WTC11 (cell line): Measurements from ENCODE around the gene TIPARP. TPM values are rescaled to one million over a fixed set of nuclear protein-coding genes. Genes with fewer than 3 reads are reported as not detected.

Source experiments
- ATAC-seq: fragments of 200-7000 bp; cut with Tn5 transposase; 2 replicates; pipeline ENCODE4 v1.10.0; 2021; ENCODE audit warnings: mild to moderate bottlenecking, moderate library complexity
- CTCF ChIA-PET: fragments of 300-600 bp; sonication (Branson Sonifier 250); formaldehyde crosslinking; loops from one replicate; lab custom pipeline; 2021; ENCODE audit warnings: antibody characterized with exemption; lab: Charles Lee
- POLR2A ChIA-PET: fragments of 350-600 bp; sonication (Branson Sonifier 250); formaldehyde crosslinking; loops from one replicate; lab custom pipeline; 2021; ENCODE audit warnings: antibody characterized with exemption; lab: Charles Lee
- DNase-seq: peaks from one replicate; pipeline ENCODE4 v3.0.0; 2021; ENCODE audit warnings: low spot score
- H3K27ac Mint-ChIP-seq: 2 replicates; pipeline ENCODE4 v1.8.0; 2021; ENCODE audit warnings: mixed read lengths
- H3K27me3 Mint-ChIP-seq: 2 replicates; pipeline ENCODE4 v1.8.0; 2021; ENCODE audit warnings: low read depth, mild to moderate bottlenecking, moderate library complexity, mixed read lengths
- H3K36me3 Mint-ChIP-seq: 2 replicates; pipeline ENCODE4 v1.8.0; 2021; ENCODE audit warnings: mixed read lengths
- H3K4me1 Mint-ChIP-seq: 2 replicates; pipeline ENCODE4 v1.8.0; 2022; ENCODE audit warnings: mixed read lengths
- H3K4me3 Mint-ChIP-seq: 2 replicates; pipeline ENCODE4 v1.8.0; 2021; ENCODE audit warnings: mild to moderate bottlenecking, moderate library complexity, mixed read lengths
- H3K9me3 Mint-ChIP-seq: 2 replicates; pipeline ENCODE4 v1.8.0; 2021; ENCODE audit warnings: mixed read lengths
- CDX4 ChIP-seq: fragments of 250-450 bp; sonication (Bioruptor Pico); IDR thresholded peaks from 2 replicates; pipeline ENCODE4 v1.9.0; 2021; ENCODE audit warnings: moderate library complexity, mild to moderate bottlenecking, inconsistent platforms, borderline replicate concordance
- ETV6 ChIP-seq: sonication (generic); formaldehyde crosslinking; IDR thresholded peaks from 2 replicates; pipeline ENCODE4 v1.8.1; 2022; ENCODE audit warnings: mild to moderate bottlenecking, missing genetic modification reagents
- FOXP4 ChIP-seq: sonication (generic); formaldehyde crosslinking; IDR thresholded peaks from 2 replicates; pipeline ENCODE4 v1.8.0; 2022; ENCODE audit warnings: mild to moderate bottlenecking, missing genetic modification reagents
- HMGXB4 ChIP-seq: sonication (generic); formaldehyde crosslinking; IDR thresholded peaks from 2 replicates; pipeline ENCODE4 v1.8.1; 2023; ENCODE audit warnings: mild to moderate bottlenecking, moderate library complexity, missing genetic modification reagents
- NFE2L1 ChIP-seq: sonication (generic); formaldehyde crosslinking; IDR thresholded peaks from 2 replicates; pipeline ENCODE4 v1.8.1; 2023; ENCODE audit warnings: missing genetic modification reagents
- NFYB ChIP-seq: sonication (generic); formaldehyde crosslinking; conservative IDR thresholded peaks from 2 replicates; pipeline ENCODE4 v1.8.0; 2022; ENCODE audit warnings: low read depth, missing genetic modification reagents
- NR1H2 ChIP-seq: sonication (generic); formaldehyde crosslinking; IDR thresholded peaks from 2 replicates; pipeline ENCODE4 v1.9.0; 2021; ENCODE audit warnings: mild to moderate bottlenecking, moderate library complexity, missing genetic modification reagents
- OVOL2 ChIP-seq: fragments of 250-450 bp; sonication (Bioruptor Pico); IDR thresholded peaks from 2 replicates; pipeline ENCODE4 v1.9.0; 2021; ENCODE audit warnings: mild to moderate bottlenecking, borderline replicate concordance
- SMAD4 ChIP-seq: sonication (generic); formaldehyde crosslinking; IDR thresholded peaks from 2 replicates; pipeline ENCODE4 v1.8.0; 2022; ENCODE audit warnings: mild to moderate bottlenecking, missing genetic modification reagents
- TEAD1 ChIP-seq: sonication (generic); formaldehyde crosslinking; IDR thresholded peaks from 2 replicates; pipeline ENCODE4 v1.8.0; 2022; ENCODE audit warnings: mild to moderate bottlenecking, missing genetic modification reagents
- ZNF532 ChIP-seq: fragments of 250-450 bp; sonication (Bioruptor Pico); IDR thresholded peaks from 2 replicates; pipeline ENCODE4 v1.9.0; 2021; ENCODE audit warnings: mild to moderate bottlenecking, borderline replicate concordance
- total RNA-seq: library from RNA; stranded (reverse); gene quantifications from 3 replicates; pipeline ENCODE4 v1.2.3, GENCODE V29; 2021
- TF ChIP-seq, protein P1 (sequence below): fragments of 250-450 bp; sonication (Bioruptor Pico); conservative IDR thresholded peaks from 2 replicates; pipeline ENCODE4 v1.9.0; 2021; ENCODE audit warnings: mild to moderate bottlenecking

TIPARP gene
- total RNA-seq, 1 experiment from 2014 or later, result 5.6 TPM

DNA sequence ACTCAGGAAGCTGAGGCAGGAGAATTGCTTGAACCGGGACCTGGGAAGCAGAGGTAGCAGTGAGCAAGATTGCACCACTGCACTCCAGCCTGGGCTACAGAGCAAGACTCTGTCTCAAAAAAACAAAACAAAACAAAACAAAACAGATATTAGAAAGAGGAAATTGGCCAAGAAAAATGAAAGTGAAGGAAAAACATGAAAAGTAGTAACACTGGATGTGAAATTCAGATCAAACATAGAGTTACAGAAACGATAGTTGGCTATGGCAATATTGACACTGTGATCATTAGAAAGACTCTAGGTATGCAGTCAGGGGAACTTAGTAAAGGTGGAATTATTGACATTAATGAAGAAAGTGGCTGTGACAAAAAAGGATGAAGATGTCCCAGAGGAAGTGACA is 13.2 kb upstream of the TIPARP start (continued):
- no peak for TF ChIP-seq HMGXB4 (CRISPR knock-in tag)
- TF ChIP-seq OVOL2 (CRISPR knock-in tag), result no peak
- TF ChIP-seq, all 79 proteins: peak for 0

DNA sequence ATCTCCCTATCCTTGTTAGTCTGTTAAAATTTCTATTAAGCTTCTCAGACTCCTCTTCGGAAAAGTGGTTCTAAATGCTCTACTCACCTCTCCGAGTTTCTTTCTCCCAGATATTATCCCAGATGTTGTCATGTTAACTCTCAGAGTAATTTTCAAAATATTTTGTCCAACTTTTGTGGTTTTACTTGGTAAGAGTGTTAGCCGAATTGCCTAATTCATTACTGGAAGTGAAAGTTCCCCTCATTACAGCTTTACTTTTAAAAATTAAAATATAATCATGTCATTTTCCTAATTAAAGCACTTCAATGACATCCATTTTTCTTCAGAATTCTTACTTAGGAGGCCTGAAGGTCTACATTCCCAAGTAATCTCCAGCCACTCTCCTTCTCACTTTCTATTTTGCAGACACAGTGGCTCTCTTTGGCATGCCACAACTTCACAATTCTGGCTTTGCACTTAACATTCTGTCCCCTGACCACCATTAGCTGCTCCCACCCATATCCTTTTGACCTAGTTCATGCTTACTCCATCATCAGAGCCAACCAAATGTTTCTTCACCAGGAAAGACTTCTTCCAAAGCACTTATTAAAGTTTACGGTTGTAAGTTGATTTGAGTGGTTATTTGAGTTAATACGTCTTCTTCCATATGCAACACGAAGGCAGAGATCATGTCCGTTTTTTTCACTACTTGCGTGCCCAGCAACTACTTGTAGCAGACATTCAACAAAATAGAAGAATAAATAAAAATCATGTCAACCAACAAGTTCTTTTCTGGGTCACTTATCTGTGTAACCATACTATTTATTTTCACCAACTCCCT is 10.2 kb upstream of the TIPARP start:
- ChIA-PET CTCF (interaction anchor here (1.1 kb wide), 1 partner anchor 418 kb away, joined by 4 read pairs; no protein-coding TSS in a partner anchor), POLR2A (no interaction called here)
- H3K36me3 Mint-ChIP-seq, result no peaks in the 10 kb centered on the region
- no peak for TF ChIP-seq NFE2L1 (CRISPR knock-in tag)
- no peak for TF ChIP-seq NR1H2 (CRISPR knock-in tag)
- TF ChIP-seq ZNF532 (CRISPR knock-in tag), result no peak
- no peak for TF ChIP-seq CDX4
- TF ChIP-seq OVOL2 (CRISPR knock-in tag), result no peak
- no peaks in the 10 kb centered on the region for H3K27me3 Mint-ChIP-seq
- DNase-seq (no peak), ATAC-seq (no peak)
- no peak overlapping the region for H3K27ac Mint-ChIP-seq
- H3K9me3 Mint-ChIP-seq, result no peaks in the 10 kb centered on the region
- no peak overlapping the region for H3K4me3 Mint-ChIP-seq
- peaks cover 17% of the 10 kb centered on the region for H3K4me1 Mint-ChIP-seq

GRCh38 chr3:156664831-156665178 is 9.6 kb upstream of the TIPARP start:
- Mint-ChIP-seq H3K27me3 (no peaks in the 10 kb centered on the region), H3K4me1 (peaks cover 17% of the 10 kb centered on the region), H3K9me3 (no peaks in the 10 kb centered on the region), H3K36me3 (no peaks in the 10 kb centered on the region), H3K27ac (no peak overlapping the region), H3K4me3 (no peak overlapping the region)
- TF ChIP-seq FOXP4 (CRISPR knock-in tag) (no peak), SMAD4 (no peak), NFYB (CRISPR knock-in tag) (no peak), TEAD1 (CRISPR knock-in tag) (no peak), ETV6 (no peak)
- TF ChIP-seq, protein P1, sequence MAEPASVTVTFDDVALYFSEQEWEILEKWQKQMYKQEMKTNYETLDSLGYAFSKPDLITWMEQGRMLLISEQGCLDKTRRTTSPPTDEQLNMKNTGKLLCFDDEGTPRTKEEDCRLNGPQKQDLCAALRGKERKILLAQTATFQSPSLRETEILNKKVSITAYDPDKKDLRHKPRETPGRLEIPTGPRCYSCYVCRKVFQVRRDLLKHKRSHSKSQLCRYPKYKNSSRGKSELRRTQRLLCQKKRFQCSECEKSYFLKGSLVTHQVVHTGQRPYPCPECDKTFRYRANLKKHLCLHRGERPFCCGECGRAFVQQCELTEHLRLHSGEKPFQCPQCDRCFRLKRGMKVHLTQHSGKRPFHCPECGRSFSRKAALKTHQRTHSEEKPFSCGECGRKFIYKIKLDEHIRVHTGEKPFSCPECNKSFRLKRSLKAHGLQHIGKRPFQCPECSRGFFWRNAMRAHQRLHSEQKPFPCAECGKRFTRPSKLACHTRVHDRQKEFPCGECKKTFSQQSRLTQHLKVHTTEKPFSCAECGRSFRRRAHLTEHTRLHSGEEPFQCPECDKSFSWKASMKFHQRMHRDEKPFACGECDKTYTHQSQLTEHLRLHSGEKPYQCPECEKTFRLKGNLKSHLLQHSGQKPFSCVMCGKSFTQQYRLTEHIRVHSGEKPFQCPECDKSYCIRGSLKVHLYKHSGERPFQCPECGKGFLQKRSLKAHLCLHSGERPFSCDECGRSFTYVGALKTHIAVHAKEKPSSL, result no peak
- no peak for DNase-seq
- ChIA-PET POLR2A (no interaction called here), CTCF (interaction anchor here (1.1 kb wide), 1 partner anchor 418 kb away, joined by 4 read pairs; no protein-coding TSS in a partner anchor)
- no peak for ATAC-seq
